ENCODE data around the gene UBAP2L.

- TF ChIP-seq FOXP2 (optimal IDR thresholded peaks at IDR 0.05; ENCODE audit: control extremely low read depth, extremely low read length, insufficient read depth) (no peak), POLR2AphosphoS5 (IDR thresholded peaks at IDR 0.05; ENCODE audit: borderline replicate concordance, low read depth, low read length) (peak; percentile 88), EZH2 (IDR thresholded peaks at IDR 0.05) (no peak)
Observed at GRCh38 chr1:154220071-154220969, at the start of gene UBAP2L.
